Measurements from ENCODE around the gene TANGO2. TPM values are rescaled to one million over a fixed set of nuclear protein-coding genes. Genes with fewer than 3 reads are reported as not detected.

The TANGO2 gene
- total RNA-seq, 1 experiment from 2014 or later, result 14.6 TPM

DNA sequence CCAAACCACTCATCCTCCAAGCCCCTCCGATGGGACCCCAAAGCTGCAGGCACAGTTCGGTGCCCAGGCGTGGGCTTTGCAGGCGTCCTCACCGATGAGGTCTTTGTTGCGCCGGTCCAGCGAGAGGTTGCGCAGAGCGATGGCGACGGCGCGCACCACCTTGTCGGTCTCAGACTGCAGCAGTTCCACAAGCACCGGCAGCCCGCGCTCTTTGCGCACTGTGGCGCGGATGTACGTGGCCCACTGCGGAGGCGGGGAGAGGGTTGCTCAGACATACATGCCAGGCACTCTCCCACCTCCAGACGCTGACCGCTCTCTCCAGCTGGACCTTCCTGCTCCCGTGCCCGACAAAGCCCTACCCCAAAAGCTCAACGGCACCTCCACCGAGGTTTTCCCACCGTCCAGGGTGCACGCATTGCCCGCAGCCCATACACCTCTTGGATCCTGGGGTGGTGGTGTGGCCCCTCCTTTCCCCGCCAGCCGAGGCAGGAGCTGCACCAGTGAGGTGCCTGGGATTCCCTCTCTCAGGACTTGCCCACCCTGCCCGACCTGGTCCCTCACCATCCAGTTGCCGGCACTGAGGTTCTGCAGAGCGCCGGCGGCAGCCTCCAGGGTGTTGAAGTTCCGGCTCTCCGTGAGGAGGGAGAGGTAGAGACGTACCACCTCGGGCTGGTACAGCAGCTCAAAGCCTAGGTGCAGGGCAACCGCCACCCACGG, 47.2 kb upstream of the TANGO2 start:
- no peak overlapping the region for H3K4me2 ChIP-seq (ENCODE audit: insufficient read depth, insufficient read length, low read length)
- no peak overlapping the region for H2BK120ac ChIP-seq (ENCODE audit: low read depth, low read length, poor library complexity, severe bottlenecking)
- H2BK5ac ChIP-seq (ENCODE audit: insufficient read length, low read length), result no peak overlapping the region
- no peaks in the 10 kb centered on the region for H3K27me3 ChIP-seq (ENCODE audit: insufficient read depth, low read length)
- Mint-ChIP-seq H3K27me3 (ENCODE audit: low read depth) (no peaks in the 10 kb centered on the region), H3K4me3 (no peak overlapping the region), H3K36me3 (ENCODE audit: insufficient read depth in 1 of 3, low read depth in 3 of 3) (peaks cover 9 to 36% (median 29%) of the 10 kb centered on the region in 3 experiments), H3K4me1 (peaks cover 11 to 18% of the 10 kb centered on the region in 2 experiments), H3K27ac (peak overlapping the region in 2 of 3 experiments; percentile 24 to 44; a peak in 1 of 7 replicates), H3K9me3 (no peaks in the 10 kb centered on the region; a peak in 1 of 5 replicates)
- no peaks in the 10 kb centered on the region for H3K23me2 ChIP-seq (ENCODE audit: insufficient read length, low read depth, low read length, poor library complexity, severe bottlenecking)
- H4K5ac ChIP-seq (ENCODE audit: insufficient read length, low read depth, low read length), result no peak overlapping the region
- no peaks in the 10 kb centered on the region for H3K79me1 ChIP-seq (ENCODE audit: insufficient read depth, low read depth, low read length, poor library complexity, severe bottlenecking)
- no peak overlapping the region for H3K14ac ChIP-seq (ENCODE audit: insufficient read depth, low read length)
- H3K56ac ChIP-seq (ENCODE audit: insufficient read length, low read depth, low read length), result no peak overlapping the region
- no peak overlapping the region for H3K18ac ChIP-seq (ENCODE audit: insufficient read length, low read depth, low read length)
- no peak overlapping the region for H3T11ph ChIP-seq (ENCODE audit: low read length)
- no peak overlapping the region for H4K91ac ChIP-seq (ENCODE audit: insufficient read length, low read depth, low read length)
- no peak overlapping the region for H3K23ac ChIP-seq (ENCODE audit: insufficient read length, low read depth, low read length)
- no peak for DNase-seq
- no peaks in the 10 kb centered on the region; the same call in 1 of the 2 replicates for H3K4me1 ChIP-seq (ENCODE audit: insufficient read depth, low read length)
- no peak overlapping the region for H2BK20ac ChIP-seq (ENCODE audit: low read depth, low read length, poor library complexity, severe bottlenecking)
- H3K79me2 ChIP-seq (ENCODE audit: insufficient read depth, low read length), result no peaks in the 10 kb centered on the region
- WGBS (ENCODE audit: extremely low coverage, insufficient read length, low lambda C conversion rate), result no CpG with 5 or more reads among the region's 46 CpGs
- H4K8ac ChIP-seq (replicated peaks; ENCODE audit: insufficient read length, low read depth, low read length), result no peak overlapping the region
- no peak overlapping the region for H2AK5ac ChIP-seq (ENCODE audit: insufficient read length, low read length)
- no peak overlapping the region for H2BK12ac ChIP-seq (ENCODE audit: insufficient read length, low read depth, low read length)
- H3K4ac ChIP-seq (ENCODE audit: low read depth, low read length), result no peak overlapping the region
- H3K9ac ChIP-seq (ENCODE audit: extremely low read depth, insufficient read length, low read length), result no peak overlapping the region
- H2AFZ ChIP-seq (ENCODE audit: low read length), result no peak overlapping the region
- no peaks in the 10 kb centered on the region for H4K20me1 ChIP-seq (ENCODE audit: control insufficient read depth, insufficient read depth, insufficient read length)
- no peaks in the 10 kb centered on the region for H3K9me3 ChIP-seq (ENCODE audit: control insufficient read depth, low read depth, low read length)
- no peak overlapping the region for H3K27ac ChIP-seq (ENCODE audit: insufficient read length, low read depth, low read length)
- H2BK15ac ChIP-seq (ENCODE audit: low read depth, low read length), result no peak overlapping the region
- TF ChIP-seq, protein P1, sequence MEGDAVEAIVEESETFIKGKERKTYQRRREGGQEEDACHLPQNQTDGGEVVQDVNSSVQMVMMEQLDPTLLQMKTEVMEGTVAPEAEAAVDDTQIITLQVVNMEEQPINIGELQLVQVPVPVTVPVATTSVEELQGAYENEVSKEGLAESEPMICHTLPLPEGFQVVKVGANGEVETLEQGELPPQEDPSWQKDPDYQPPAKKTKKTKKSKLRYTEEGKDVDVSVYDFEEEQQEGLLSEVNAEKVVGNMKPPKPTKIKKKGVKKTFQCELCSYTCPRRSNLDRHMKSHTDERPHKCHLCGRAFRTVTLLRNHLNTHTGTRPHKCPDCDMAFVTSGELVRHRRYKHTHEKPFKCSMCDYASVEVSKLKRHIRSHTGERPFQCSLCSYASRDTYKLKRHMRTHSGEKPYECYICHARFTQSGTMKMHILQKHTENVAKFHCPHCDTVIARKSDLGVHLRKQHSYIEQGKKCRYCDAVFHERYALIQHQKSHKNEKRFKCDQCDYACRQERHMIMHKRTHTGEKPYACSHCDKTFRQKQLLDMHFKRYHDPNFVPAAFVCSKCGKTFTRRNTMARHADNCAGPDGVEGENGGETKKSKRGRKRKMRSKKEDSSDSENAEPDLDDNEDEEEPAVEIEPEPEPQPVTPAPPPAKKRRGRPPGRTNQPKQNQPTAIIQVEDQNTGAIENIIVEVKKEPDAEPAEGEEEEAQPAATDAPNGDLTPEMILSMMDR (conservative IDR thresholded peaks at IDR 0.05), result no peak
